ENCODE measurements around the gene SLF2. TPM values are rescaled to one million over a fixed set of nuclear protein-coding genes. Genes with fewer than 3 reads are reported as not detected.

Gene SLF2
- total and polyA plus RNA-seq, 2 of the 13 experiments (the other 11 are each of a cell fraction or from before 2014, with no cell fraction given): 12.2 to 48.1 TPM

GRCh38 chr10:100997360-100998182 is 84.8 kb downstream of the SLF2 start (continued):
- TF ChIP-seq PRDM15 (CRISPR knock-in tag; IDR thresholded peaks at IDR 0.05) (peak; percentile 44; the same call in 1 of the 2 replicates), ZNF282 (IDR thresholded peaks at IDR 0.05; ENCODE audit: partially characterized antibody) (no peak), ZSCAN31 (CRISPR knock-in tag; IDR thresholded peaks at IDR 0.05; ENCODE audit: low read depth) (no peak), GATAD2A (CRISPR knock-in tag; IDR thresholded peaks at IDR 0.05) (peak; percentile 17; the same call in 1 of the 2 replicates), HMG20B (CRISPR knock-in tag; conservative IDR thresholded peaks at IDR 0.05) (no peak), KAT2B (IDR thresholded peaks at IDR 0.05; ENCODE audit: borderline replicate concordance, low read depth, low read length) (no peak), NFYB (CRISPR knock-in tag; IDR thresholded peaks at IDR 0.05) (peak; percentile 58; the same call in 1 of the 2 replicates), YEATS4 (CRISPR knock-in tag; IDR thresholded peaks at IDR 0.05; ENCODE audit: borderline replicate concordance) (peak; percentile 40; the same call in 1 of the 2 replicates), CBX5 (CRISPR knock-in tag; IDR thresholded peaks at IDR 0.05; ENCODE audit: borderline replicate concordance) (peak; percentile 40; the same call in 1 of the 2 replicates), KDM2A (CRISPR knock-in tag; IDR thresholded peaks at IDR 0.05; ENCODE audit: borderline replicate concordance, low read depth) (peak; percentile 76; the same call in 1 of the 2 replicates), SMARCC2 (IDR thresholded peaks at IDR 0.05) (no peak), XBP1 (CRISPR knock-in tag; IDR thresholded peaks at IDR 0.05) (no peak), ZNF720 (CRISPR knock-in tag; IDR thresholded peaks at IDR 0.05) (no peak), IRF1 (CRISPR knock-in tag; IDR thresholded peaks at IDR 0.05; ENCODE audit: low read depth) (no peak), ZNF484 (CRISPR knock-in tag; IDR thresholded peaks at IDR 0.05; ENCODE audit: borderline replicate concordance, low read depth) (no peak), NCOA5 (CRISPR knock-in tag; IDR thresholded peaks at IDR 0.05) (no peak), GZF1 (CRISPR knock-in tag; IDR thresholded peaks at IDR 0.05) (no peak), ELF3 (CRISPR knock-in tag; IDR thresholded peaks at IDR 0.05) (peak; percentile 40; the same call in 1 of the 2 replicates), ZNF724P (CRISPR knock-in tag; IDR thresholded peaks at IDR 0.05; ENCODE audit: borderline replicate concordance) (peak; percentile 25; the same call in 1 of the 2 replicates), DR1 (CRISPR knock-in tag; IDR thresholded peaks at IDR 0.05) (0 out of 2 replicates have a peak, but pooled peaks have one; percentile 34), ZMYM4 (CRISPR knock-in tag; IDR thresholded peaks at IDR 0.05) (peak; percentile 41)
- TF ChIP-seq, protein P1, sequence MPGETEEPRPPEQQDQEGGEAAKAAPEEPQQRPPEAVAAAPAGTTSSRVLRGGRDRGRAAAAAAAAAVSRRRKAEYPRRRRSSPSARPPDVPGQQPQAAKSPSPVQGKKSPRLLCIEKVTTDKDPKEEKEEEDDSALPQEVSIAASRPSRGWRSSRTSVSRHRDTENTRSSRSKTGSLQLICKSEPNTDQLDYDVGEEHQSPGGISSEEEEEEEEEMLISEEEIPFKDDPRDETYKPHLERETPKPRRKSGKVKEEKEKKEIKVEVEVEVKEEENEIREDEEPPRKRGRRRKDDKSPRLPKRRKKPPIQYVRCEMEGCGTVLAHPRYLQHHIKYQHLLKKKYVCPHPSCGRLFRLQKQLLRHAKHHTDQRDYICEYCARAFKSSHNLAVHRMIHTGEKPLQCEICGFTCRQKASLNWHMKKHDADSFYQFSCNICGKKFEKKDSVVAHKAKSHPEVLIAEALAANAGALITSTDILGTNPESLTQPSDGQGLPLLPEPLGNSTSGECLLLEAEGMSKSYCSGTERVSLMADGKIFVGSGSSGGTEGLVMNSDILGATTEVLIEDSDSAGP (CRISPR knock-in tag; IDR thresholded peaks at IDR 0.05; ENCODE audit: borderline replicate concordance): peak; percentile 39; the same call in 1 of the 2 replicates
- TF ChIP-seq, protein P2, sequence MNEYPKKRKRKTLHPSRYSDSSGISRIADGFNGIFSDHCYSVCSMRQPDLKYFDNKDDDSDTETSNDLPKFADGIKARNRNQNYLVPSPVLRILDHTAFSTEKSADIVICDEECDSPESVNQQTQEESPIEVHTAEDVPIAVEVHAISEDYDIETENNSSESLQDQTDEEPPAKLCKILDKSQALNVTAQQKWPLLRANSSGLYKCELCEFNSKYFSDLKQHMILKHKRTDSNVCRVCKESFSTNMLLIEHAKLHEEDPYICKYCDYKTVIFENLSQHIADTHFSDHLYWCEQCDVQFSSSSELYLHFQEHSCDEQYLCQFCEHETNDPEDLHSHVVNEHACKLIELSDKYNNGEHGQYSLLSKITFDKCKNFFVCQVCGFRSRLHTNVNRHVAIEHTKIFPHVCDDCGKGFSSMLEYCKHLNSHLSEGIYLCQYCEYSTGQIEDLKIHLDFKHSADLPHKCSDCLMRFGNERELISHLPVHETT (CRISPR knock-in tag; conservative IDR thresholded peaks at IDR 0.05): peak; percentile 37; the same call in 1 of the 2 replicates

Data from HepG2 (cell line).